ENCODE data around the gene FOXB2. TPM values are rescaled to one million over a fixed set of nuclear protein-coding genes. Genes with fewer than 3 reads are reported as not detected.

The FOXB2 gene
- total and polyA plus RNA-seq, 7 donors: not detected

- DNase-seq: no peak
- H3K4me1 ChIP-seq: peaks cover 0 to 54% (median 49%) of the 10 kb centered on the region in 4 donors
- 5 to 6% methylated on average over 38 of the region's 38 CpGs for WGBS, 2 donors
- H3K27me3 ChIP-seq: peaks cover 91 to 100% (median 99%) of the 10 kb centered on the region in 3 donors
- intact Hi-C loops (cut with DNase I): no loop called here
- no peak for TF ChIP-seq EP300 (IDR thresholded peaks at IDR 0.05)
- TF ChIP-seq CTCF (IDR thresholded peaks at IDR 0.05): no peak
- TF ChIP-seq POLR2AphosphoS5 (IDR thresholded peaks at IDR 0.05): no peak
- no peak for TF ChIP-seq POLR2A (IDR thresholded peaks at IDR 0.05)
- no peak overlapping the region for H3K27ac ChIP-seq
- H3K9me3 ChIP-seq: no peaks in the 10 kb centered on the region
- H3K4me3 ChIP-seq: no peak overlapping the region
- no peaks in the 10 kb centered on the region for H3K36me3 ChIP-seq
Observed at GRCh38 chr9:77014597-77015263, 4.7 kb upstream of the FOXB2 start.

GRCh38 chr9:77015327-77016048, 4.0 kb upstream of the FOXB2 start:
- no peaks in the 10 kb centered on the region for H3K9me3 ChIP-seq
- H3K36me3 ChIP-seq: no peaks in the 10 kb centered on the region
- H3K4me1 ChIP-seq: peaks cover 0 to 62% (median 56%) of the 10 kb centered on the region in 4 donors
- DNase-seq: no peak
- H3K27ac ChIP-seq: no peak overlapping the region
- TF ChIP-seq CTCF (IDR thresholded peaks at IDR 0.05) (no peak), EP300 (IDR thresholded peaks at IDR 0.05) (no peak), POLR2A (IDR thresholded peaks at IDR 0.05) (no peak)
- WGBS, 2 donors: 3 to 6% methylated on average over 31 of the region's 31 CpGs
- H3K27me3 ChIP-seq: peaks cover 97 to 100% (median 100%) of the 10 kb centered on the region in 3 donors
- H3K4me3 ChIP-seq: no peak overlapping the region
- intact Hi-C loops (cut with DNase I): no loop called here

GRCh38 chr9:77016121-77016525, 3.3 kb upstream of the FOXB2 start:
- no peak for TF ChIP-seq POLR2A (IDR thresholded peaks at IDR 0.05)
- TF ChIP-seq POLR2AphosphoS5 (IDR thresholded peaks at IDR 0.05): no peak
- TF ChIP-seq CTCF (IDR thresholded peaks at IDR 0.05): no peak
- TF ChIP-seq EP300 (IDR thresholded peaks at IDR 0.05): no peak
- no peaks in the 10 kb centered on the region for H3K9me3 ChIP-seq
- peaks cover 0 to 67% (median 62%) of the 10 kb centered on the region in 4 donors for H3K4me1 ChIP-seq
- intact Hi-C loops (cut with DNase I): no loop called here
- no peak overlapping the region for H3K27ac ChIP-seq
- no peak for DNase-seq
- H3K36me3 ChIP-seq: no peaks in the 10 kb centered on the region
- no peak overlapping the region for H3K4me3 ChIP-seq
- peaks cover 98 to 100% (median 100%) of the 10 kb centered on the region in 3 donors for H3K27me3 ChIP-seq
- WGBS, 2 donors: 1 to 2% methylated on average over 37 of the region's 37 CpGs

GRCh38 chr9:77016526-77017504, 2.6 kb upstream of the FOXB2 start:
- peaks cover 98 to 100% (median 100%) of the 10 kb centered on the region in 3 donors for H3K27me3 ChIP-seq
- no peak overlapping the region for H3K27ac ChIP-seq
- H3K36me3 ChIP-seq: no peaks in the 10 kb centered on the region
- peaks cover 0 to 69% (median 62%) of the 10 kb centered on the region in 4 donors for H3K4me1 ChIP-seq
- H3K9me3 ChIP-seq: no peaks in the 10 kb centered on the region
- no peak for DNase-seq
- WGBS, 2 donors: 5 to 6% methylated on average over 47 of the region's 47 CpGs
- intact Hi-C loops (cut with DNase I): no loop called here
- H3K4me3 ChIP-seq: no peak overlapping the region
- TF ChIP-seq EP300 (IDR thresholded peaks at IDR 0.05) (no peak), CTCF (IDR thresholded peaks at IDR 0.05) (no peak), POLR2A (IDR thresholded peaks at IDR 0.05) (no peak), POLR2AphosphoS5 (IDR thresholded peaks at IDR 0.05) (no peak)

Measured in sigmoid colon (tissue), 7 donors.